Ascending aorta (tissue), 2 donors: ENCODE results near the gene FBXW12. TPM values are rescaled to one million over a fixed set of nuclear protein-coding genes. Genes with fewer than 3 reads are reported as not detected.

Experiments used
- DNase-seq, 2 donors: peaks; one replicate each; pipeline ENCODE4 v3.0.0-alpha.2; 2019; ENCODE audit warnings: low spot score in 2 of 2
- H3K27ac ChIP-seq, 2 donors: fragments of 200-600 bp; sonication (generic); one replicate each; pipeline ENCODE4 v1.5.1; 2016 to 2017; ENCODE audit warnings: mild to moderate bottlenecking in 1 of 2
- H3K27me3 ChIP-seq: fragments of 200-600 bp; sonication (generic); one replicate; pipeline ENCODE4 v1.5.1; 2017
- H3K36me3 ChIP-seq, 2 donors: fragments of 200-600 bp; sonication (generic); one replicate each; pipeline ENCODE4 v1.5.1; 2016
- H3K4me1 ChIP-seq, 2 donors: fragments of 200-600 bp; sonication (generic); one replicate each; pipeline ENCODE4 v1.5.1; 2016 to 2017; ENCODE audit warnings: mild to moderate bottlenecking in 1 of 2
- H3K4me3 ChIP-seq, 2 donors: fragments of 200-600 bp; sonication (generic); one replicate each; pipeline ENCODE4 v1.5.1; 2016 to 2017; ENCODE audit warnings: mild to moderate bottlenecking in 1 of 2
- H3K9me3 ChIP-seq, 2 donors: fragments of 200-600 bp; sonication (generic); one replicate each; pipeline ENCODE4 v1.5.1; 2016
- intact Hi-C: fragments of 100-400 bp; cut with DNase I; formaldehyde crosslinking; loops from one replicate; pipeline ENCODE4 v1.15.1; 2023
- total RNA-seq: library from RNA; depleted of rRNA; stranded (reverse); fragments of >200 nt; gene quantifications from one replicate; pipeline ENCODE4 v1.1.0, GENCODE V29; 2016
- TF ChIP-seq, protein P1 (sequence below), 3 experiments: fragments of 200-600 bp in 2 of 3; fragments of 450-650 bp in 1 of 3; sonication (generic) in 2 of 3; IDR thresholded peaks; one replicate each; pipeline ENCODE4 v1.5.1; 2016 to 2019; ENCODE audit warnings: antibody characterized with exemption in 3 of 3, mild to moderate bottlenecking in 1 of 3, moderate library complexity in 1 of 3

Gene FBXW12
- total RNA-seq, 1 donor from 2014 or later, result not detected

DNA sequence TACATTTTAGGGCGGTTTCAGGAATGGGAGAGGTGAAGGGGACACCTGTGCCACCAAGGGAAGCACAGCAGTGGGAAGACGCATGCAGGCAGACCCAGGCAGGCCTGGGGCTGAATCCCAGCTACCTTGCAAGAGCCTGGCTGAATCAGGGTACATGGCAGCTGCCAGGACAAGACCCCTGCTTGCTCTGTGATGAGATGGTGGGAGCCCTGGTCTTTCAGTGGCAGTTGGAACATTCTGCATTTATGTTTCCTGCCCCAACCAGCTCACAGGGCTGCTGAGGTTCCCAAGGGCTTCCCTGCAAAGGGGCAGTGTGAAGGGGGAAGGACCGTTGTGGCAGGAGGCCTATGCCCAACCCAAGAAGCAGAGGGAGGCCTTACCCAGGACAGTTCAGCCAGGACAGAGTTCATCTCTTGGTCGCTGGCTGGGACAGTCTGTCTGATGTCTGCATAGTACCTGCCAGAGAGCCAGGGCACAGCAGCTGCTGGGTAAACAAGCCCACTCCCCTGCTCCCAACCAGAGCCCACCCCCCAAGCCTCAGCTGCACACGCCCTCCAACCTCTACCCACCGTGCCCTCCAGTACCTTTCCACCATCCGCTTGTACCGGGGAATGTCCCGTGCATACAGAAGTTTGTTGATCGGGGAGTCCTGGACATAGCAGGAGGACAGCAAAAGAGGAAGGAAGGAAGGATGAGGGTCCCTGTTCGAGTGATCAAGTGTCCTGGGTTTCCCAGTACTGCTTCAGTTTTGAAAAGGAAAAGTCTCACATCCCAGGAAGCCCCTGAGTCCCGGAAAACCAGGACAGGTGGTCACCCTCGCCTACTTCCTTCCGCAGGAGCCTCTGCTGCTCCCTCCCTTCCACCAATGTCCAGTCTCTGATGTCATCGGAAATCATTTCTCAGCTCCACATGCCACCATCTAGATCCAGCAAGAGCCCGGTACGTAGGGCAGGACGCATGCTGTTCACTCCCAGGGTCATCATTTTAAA lies 34.7 kb downstream of the FBXW12 start:
- Histone ChIP-seq H3K27me3 (no peaks in the 10 kb centered on the region), H3K9me3 (no peaks in the 10 kb centered on the region), H3K27ac (peak overlapping the region; percentile 89 to 91), H3K4me1 (peaks cover 24 to 28% of the 10 kb centered on the region in 2 donors), H3K36me3 (peaks cover 60 to 81% of the 10 kb centered on the region in 2 donors), H3K4me3 (no peak overlapping the region)
- no peak for DNase-seq
- TF ChIP-seq, protein P1, sequence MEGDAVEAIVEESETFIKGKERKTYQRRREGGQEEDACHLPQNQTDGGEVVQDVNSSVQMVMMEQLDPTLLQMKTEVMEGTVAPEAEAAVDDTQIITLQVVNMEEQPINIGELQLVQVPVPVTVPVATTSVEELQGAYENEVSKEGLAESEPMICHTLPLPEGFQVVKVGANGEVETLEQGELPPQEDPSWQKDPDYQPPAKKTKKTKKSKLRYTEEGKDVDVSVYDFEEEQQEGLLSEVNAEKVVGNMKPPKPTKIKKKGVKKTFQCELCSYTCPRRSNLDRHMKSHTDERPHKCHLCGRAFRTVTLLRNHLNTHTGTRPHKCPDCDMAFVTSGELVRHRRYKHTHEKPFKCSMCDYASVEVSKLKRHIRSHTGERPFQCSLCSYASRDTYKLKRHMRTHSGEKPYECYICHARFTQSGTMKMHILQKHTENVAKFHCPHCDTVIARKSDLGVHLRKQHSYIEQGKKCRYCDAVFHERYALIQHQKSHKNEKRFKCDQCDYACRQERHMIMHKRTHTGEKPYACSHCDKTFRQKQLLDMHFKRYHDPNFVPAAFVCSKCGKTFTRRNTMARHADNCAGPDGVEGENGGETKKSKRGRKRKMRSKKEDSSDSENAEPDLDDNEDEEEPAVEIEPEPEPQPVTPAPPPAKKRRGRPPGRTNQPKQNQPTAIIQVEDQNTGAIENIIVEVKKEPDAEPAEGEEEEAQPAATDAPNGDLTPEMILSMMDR (IDR thresholded peaks at IDR 0.05), result no peak
- intact Hi-C loops, result no loop called here

DNA sequence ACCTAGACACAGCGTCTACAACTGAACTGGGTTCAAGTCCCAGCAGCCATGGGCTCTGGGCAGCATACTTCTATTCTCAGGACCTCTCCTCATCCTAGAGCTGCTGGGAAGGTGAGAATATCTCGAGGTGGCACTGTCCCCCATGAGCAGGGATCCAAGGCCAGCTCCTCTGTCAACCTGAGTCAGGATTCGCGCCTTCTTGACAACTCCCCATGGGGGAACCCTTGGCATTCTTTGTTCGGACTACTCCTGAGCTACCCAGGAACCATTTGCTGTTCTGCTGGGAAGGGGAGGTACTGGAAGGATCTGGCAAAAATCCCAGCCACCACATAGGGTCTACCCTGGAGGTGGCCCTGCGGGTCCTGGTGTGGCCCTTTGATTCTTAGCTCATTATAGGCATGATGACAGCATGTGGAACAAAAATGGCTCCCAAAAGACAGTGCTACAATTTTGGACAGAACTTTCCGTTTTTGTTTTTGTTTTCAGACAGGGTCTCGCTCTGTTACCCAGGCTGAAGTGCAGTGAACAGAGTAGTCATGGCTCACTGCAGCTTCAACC lies 35.6 kb downstream of the FBXW12 start:
- Histone ChIP-seq H3K9me3 (no peaks in the 10 kb centered on the region), H3K27me3 (no peaks in the 10 kb centered on the region), H3K4me1 (peaks cover 18 to 24% of the 10 kb centered on the region in 2 donors), H3K4me3 (no peak overlapping the region), H3K27ac (peak overlapping the region in 1 of 2 donors; percentile 1), H3K36me3 (peaks cover 68 to 89% of the 10 kb centered on the region in 2 donors)
- DNase-seq, result no peak
- TF ChIP-seq, protein P1 (IDR thresholded peaks at IDR 0.05), result no peak
- intact Hi-C loops, result no loop called here

DNA sequence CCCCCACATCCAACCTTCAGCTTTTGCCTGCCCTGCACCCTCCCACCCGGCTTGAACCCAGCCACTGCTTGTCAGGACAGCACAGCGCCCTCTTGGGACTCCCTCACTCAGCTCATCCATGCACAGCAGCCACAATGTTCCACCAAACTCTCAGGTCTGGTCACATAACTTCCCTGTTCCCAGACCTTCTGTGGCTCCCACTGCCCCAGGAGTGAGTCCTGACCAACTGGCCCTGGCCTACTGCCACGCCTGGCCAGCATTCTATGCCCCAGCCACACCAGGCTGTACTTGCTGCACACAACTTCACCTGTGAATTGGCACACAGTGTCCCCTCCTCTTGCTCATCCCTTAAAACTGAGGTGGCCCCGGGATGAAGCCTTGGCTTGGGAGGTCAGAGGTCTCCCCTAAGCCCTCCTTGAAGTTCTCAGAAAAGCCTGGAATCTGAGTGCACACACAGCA lies 36.8 kb downstream of the FBXW12 start:
- no peaks in the 10 kb centered on the region for H3K9me3 ChIP-seq
- no peaks in the 10 kb centered on the region for H3K27me3 ChIP-seq
- intact Hi-C loops, result no loop called here
- H3K36me3 ChIP-seq, result peaks cover 75 to 87% of the 10 kb centered on the region in 2 donors
- TF ChIP-seq, protein P1 (IDR thresholded peaks at IDR 0.05), result no peak
- peak in 1 of 2 donors; percentile 57 for DNase-seq
- H3K27ac ChIP-seq, result peak overlapping the region in 1 of 2 donors; percentile 21
- no peak overlapping the region for H3K4me3 ChIP-seq
- H3K4me1 ChIP-seq, result peaks cover 12 to 18% of the 10 kb centered on the region in 2 donors

DNA sequence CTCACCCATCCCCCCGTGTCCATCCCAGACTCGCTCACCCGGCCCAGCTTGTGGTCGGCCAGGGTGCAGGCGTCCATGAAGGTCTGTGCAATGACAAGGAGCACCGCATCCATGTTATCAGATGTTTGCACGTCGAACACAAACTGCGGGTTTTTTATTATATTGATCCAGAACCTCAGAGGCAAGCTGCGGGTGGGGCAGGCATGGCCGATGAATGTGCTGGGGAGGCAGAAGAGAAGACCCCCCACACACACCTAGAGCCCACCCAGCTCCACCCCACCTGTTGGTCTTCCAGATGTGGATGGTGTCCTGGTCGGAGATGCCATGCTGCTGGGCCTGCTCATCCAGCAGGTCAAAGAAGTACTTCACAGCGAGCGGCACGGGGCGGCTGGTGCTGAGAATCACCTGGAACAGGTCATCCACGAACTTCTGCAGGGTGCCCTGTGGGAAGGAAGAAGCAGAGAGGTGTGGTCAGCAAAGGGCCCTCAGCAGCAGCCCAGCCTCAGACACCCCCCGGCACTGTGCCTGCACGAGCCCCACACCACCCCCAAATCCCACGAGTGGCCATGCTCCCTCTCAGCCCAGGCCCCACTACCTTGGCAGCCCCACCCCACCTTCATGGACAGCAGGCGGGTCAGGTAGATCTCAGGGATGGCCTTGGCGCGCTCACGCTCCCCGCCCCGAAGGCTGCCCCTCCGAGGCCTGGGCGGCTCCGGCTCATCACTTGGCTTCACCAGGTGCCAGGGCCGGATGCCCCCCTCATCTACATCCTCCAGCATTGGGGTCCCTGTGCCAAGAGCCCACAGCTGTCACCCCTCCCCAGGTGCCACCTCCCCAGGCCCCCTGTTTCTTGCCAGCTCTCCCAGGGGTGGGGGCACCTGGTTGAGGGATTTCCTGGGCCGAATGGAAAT lies 37.5 kb downstream of the FBXW12 start:
- intact Hi-C loops, result no loop called here
- Histone ChIP-seq H3K4me3 (no peak overlapping the region), H3K4me1 (peaks cover 7 to 17% of the 10 kb centered on the region in 2 donors), H3K9me3 (no peaks in the 10 kb centered on the region), H3K27me3 (no peaks in the 10 kb centered on the region), H3K36me3 (peaks cover 78 to 90% of the 10 kb centered on the region in 2 donors), H3K27ac (peak overlapping the region; percentile 5 to 21)
- DNase-seq, result peak in 1 of 2 donors; percentile 58
- TF ChIP-seq, protein P1 (IDR thresholded peaks at IDR 0.05), result no peak
